ENCODE data around the gene ZNF311. TPM values are rescaled to one million over a fixed set of nuclear protein-coding genes. Genes with fewer than 3 reads are reported as not detected.
A peak's percentile ranks its signal among the peaks of the same experiment; 100 is the strongest.

The ZNF311 gene
- total and polyA plus RNA-seq, 2 of the 13 experiments (the other 11 are each of a cell fraction or from before 2014, with no cell fraction given) = not detected

- TF ChIP-seq ZBTB14 (CRISPR knock-in tag; IDR thresholded peaks at IDR 0.05) = no peak
- 0 out of 2 replicates have a peak, but pooled peaks have one; percentile 20 for TF ChIP-seq MEF2D (CRISPR knock-in tag; IDR thresholded peaks at IDR 0.05)
- TF ChIP-seq SAP130 (CRISPR knock-in tag; IDR thresholded peaks at IDR 0.05; ENCODE audit: low read depth) = no peak
- no peak; the same call in 1 of the 2 replicates for TF ChIP-seq ZNF512B (CRISPR knock-in tag; IDR thresholded peaks at IDR 0.05; ENCODE audit: borderline replicate concordance)
- TF ChIP-seq ZBED4 (CRISPR knock-in tag; IDR thresholded peaks at IDR 0.05; ENCODE audit: borderline replicate concordance) = no peak
- TF ChIP-seq THAP8 (CRISPR knock-in tag; IDR thresholded peaks at IDR 0.05; ENCODE audit: borderline replicate concordance) = no peak
- TF ChIP-seq ZNF839 (CRISPR knock-in tag; IDR thresholded peaks at IDR 0.05; ENCODE audit: borderline replicate concordance) = 0 out of 2 replicates have a peak, but pooled peaks have one; percentile 44
- TF ChIP-seq CEBPG (CRISPR knock-in tag; IDR thresholded peaks at IDR 0.05) = no peak
- no peak for TF ChIP-seq MXD4 (CRISPR knock-in tag; IDR thresholded peaks at IDR 0.05)
- TF ChIP-seq ZNF709 (CRISPR knock-in tag; IDR thresholded peaks at IDR 0.05) = peak; percentile 17; the same call in 1 of the 2 replicates
- TF ChIP-seq ZNF20 (CRISPR knock-in tag; IDR thresholded peaks at IDR 0.05) = no peak
- no peak for TF ChIP-seq EP300 (IDR thresholded peaks at IDR 0.05; ENCODE audit: low read depth in 2 of 2, low read length in 2 of 2)
- TF ChIP-seq EP300 (CRISPR knock-in tag; IDR thresholded peaks at IDR 0.05; ENCODE audit: borderline replicate concordance) = no peak
- no peak for TF ChIP-seq EED (CRISPR knock-in tag; IDR thresholded peaks at IDR 0.05)
- no peak for TF ChIP-seq ZFP62 (CRISPR knock-in tag; IDR thresholded peaks at IDR 0.05)
- no peak for TF ChIP-seq DDIT3 (CRISPR knock-in tag; IDR thresholded peaks at IDR 0.05)
- TF ChIP-seq MYPOP (CRISPR knock-in tag; IDR thresholded peaks at IDR 0.05) = no peak
These were observed 24.8 kb downstream of the ZNF311 start (continued) for GRCh38 chr6:28980137-28980851.
